Liver (tissue), 9 donors: ENCODE measurements around the gene NUP35. TPM values are rescaled to one million over a fixed set of nuclear protein-coding genes. Genes with fewer than 3 reads are reported as not detected.

Experiments
- DNase-seq: peaks from one replicate; pipeline ENCODE4 v3.0.0-alpha.2; 2017; ENCODE audit warnings: low spot score
- H3K27ac ChIP-seq, 2 donors: one replicate each; pipeline ENCODE4 v1.7.0; 2013; ENCODE audit warnings: inconsistent platforms in 2 of 2, low read length in 2 of 2, control low read depth in 1 of 2, low read depth in 1 of 2, mild to moderate bottlenecking in 1 of 2
- H3K27me3 ChIP-seq, 4 donors: one replicate each; pipeline versions ENCODE4 v1.6.1 to v1.7.0; 2013; ENCODE audit warnings: low read length in 3 of 4, inconsistent platforms in 1 of 4, mild to moderate bottlenecking in 1 of 4, moderate library complexity in 1 of 4; ENCODE audit not compliant: control insufficient read depth in 4 of 4, insufficient read depth in 4 of 4
- H3K36me3 ChIP-seq, 4 donors: one replicate each; pipeline versions ENCODE4 v1.6.1 to v1.7.0; 2013; ENCODE audit warnings: low read length in 3 of 4, mild to moderate bottlenecking in 3 of 4, low read depth in 1 of 4, moderate library complexity in 1 of 4; ENCODE audit not compliant: control insufficient read depth in 4 of 4, insufficient read depth in 3 of 4
- H3K4me1 ChIP-seq, 4 donors: one replicate each; pipeline versions ENCODE4 v1.6.1 to v1.7.0; 2013; ENCODE audit warnings: low read length in 3 of 4, mild to moderate bottlenecking in 3 of 4, moderate library complexity in 1 of 4; ENCODE audit not compliant: control insufficient read depth in 4 of 4, insufficient read depth in 4 of 4
- H3K4me3 ChIP-seq, 3 donors: one replicate each; pipeline versions ENCODE4 v1.6.1 to v1.7.0; 2013; ENCODE audit warnings: low read length in 3 of 3, control low read depth in 1 of 3, low read depth in 1 of 3, mild to moderate bottlenecking in 1 of 3
- H3K9ac ChIP-seq, 2 donors: one replicate each; pipeline ENCODE4 v1.7.0; 2013; ENCODE audit warnings: low read length in 2 of 2, mild to moderate bottlenecking in 2 of 2, moderate library complexity in 2 of 2, control low read depth in 1 of 2, low read depth in 1 of 2
- H3K9me3 ChIP-seq, 4 donors: one replicate each; pipeline versions ENCODE4 v1.6.1 to v1.7.0; 2013; ENCODE audit warnings: low read length in 3 of 4; ENCODE audit not compliant: control insufficient read depth in 4 of 4
- ATF3 ChIP-seq: IDR thresholded peaks from 2 replicates; pipeline ENCODE4 v1.6.1; 2016; ENCODE audit warnings: antibody characterized with exemption
- CTCF ChIP-seq: fragments of 150-350 bp; IDR thresholded peaks from 2 replicates; pipeline ENCODE4 v1.5.1; 2017; ENCODE audit warnings: improper control_type of control experiment, low read depth, low read length; ENCODE audit not compliant: missing input control
- EGR1 ChIP-seq, 2 donors: IDR thresholded peaks; 2 replicates each; pipeline ENCODE4 v1.6.1; 2016 to 2018; ENCODE audit warnings: antibody characterized with exemption in 2 of 2, low read depth in 2 of 2
- FOXA1 ChIP-seq: IDR thresholded peaks from 2 replicates; pipeline ENCODE4 v1.6.1; 2016; ENCODE audit warnings: antibody characterized with exemption
- FOXA2 ChIP-seq: IDR thresholded peaks from 2 replicates; pipeline ENCODE4 v1.6.1; 2016; ENCODE audit warnings: antibody characterized with exemption
- GABPA ChIP-seq, 2 donors: IDR thresholded peaks in 1 of 2; conservative IDR thresholded peaks in 1 of 2; 2 replicates each; pipeline ENCODE4 v1.6.1; 2016; ENCODE audit warnings: antibody characterized with exemption in 2 of 2, mild to moderate bottlenecking in 1 of 2, moderate library complexity in 1 of 2
- HNF4A ChIP-seq, 2 donors: conservative IDR thresholded peaks; 2 replicates each; pipeline ENCODE4 v1.6.1; 2016; ENCODE audit warnings: antibody characterized with exemption in 2 of 2, mild to moderate bottlenecking in 2 of 2
- HNF4G ChIP-seq: IDR thresholded peaks from 2 replicates; pipeline ENCODE4 v1.6.1; 2016; ENCODE audit warnings: antibody characterized with exemption
- JUND ChIP-seq, 2 donors: IDR thresholded peaks; 2 replicates each; pipeline ENCODE4 v1.6.1; 2016; ENCODE audit warnings: antibody characterized with exemption in 2 of 2
- MAX ChIP-seq: IDR thresholded peaks from 2 replicates; pipeline ENCODE4 v1.6.1; 2016; ENCODE audit warnings: antibody characterized with exemption
- NR2F2 ChIP-seq: IDR thresholded peaks from 2 replicates; pipeline ENCODE4 v1.6.1; 2016; ENCODE audit warnings: antibody characterized with exemption
- RAD21 ChIP-seq, 2 donors: IDR thresholded peaks; 2 replicates each; pipeline ENCODE4 v1.6.1; 2016; ENCODE audit warnings: antibody characterized with exemption in 2 of 2, mild to moderate bottlenecking in 2 of 2
- REST ChIP-seq: IDR thresholded peaks from 2 replicates; pipeline ENCODE4 v1.6.1; 2016; ENCODE audit warnings: antibody characterized with exemption, mild to moderate bottlenecking
- RXRA ChIP-seq, 2 donors: IDR thresholded peaks; 2 replicates each; pipeline ENCODE4 v1.6.1; 2017 to 2018; ENCODE audit warnings: antibody characterized with exemption in 2 of 2, mild to moderate bottlenecking in 1 of 2
- SP1 ChIP-seq: IDR thresholded peaks from 2 replicates; pipeline ENCODE4 v1.6.1; 2018; ENCODE audit warnings: antibody characterized with exemption, mild to moderate bottlenecking
- TAF1 ChIP-seq: conservative IDR thresholded peaks from 2 replicates; pipeline ENCODE4 v1.6.1; 2016; ENCODE audit warnings: antibody characterized with exemption, mild to moderate bottlenecking
- YY1 ChIP-seq: IDR thresholded peaks from 2 replicates; pipeline ENCODE4 v1.6.1; 2016; ENCODE audit warnings: antibody characterized with exemption, mild to moderate bottlenecking
- ZBTB33 ChIP-seq: IDR thresholded peaks from 2 replicates; pipeline ENCODE4 v1.6.1; 2016; ENCODE audit warnings: antibody characterized with exemption
- WGBS: extraction: QIAGEN DNeasy Blood & Tissue Kit; methylation state at CpG from one replicate; pipeline ENCODE4 v1.1.7; 2013; 5-methylcytosine and 5-hydroxymethylcytosine counted together
- polyA plus RNA-seq, 2 donors: library from polyadenylated mRNA; stranded (reverse) in 1 of 2; unstranded in 1 of 2; fragments of 200-250 nt in 1 of 2; fragments of >200 nt in 1 of 2; fragmentation: Nextera tagmentation in 1 of 2; extraction: Ambion mirVana in 1 of 2; gene quantifications; one replicate each; pipeline versions ENCODE4 v1.2.1 to v1.2.3, GENCODE V29; 2013 to 2015
- total RNA-seq, 2 donors: library from RNA; depleted of rRNA; stranded (reverse); fragments of >200 nt; gene quantifications; one replicate each; pipeline ENCODE4 v1.2.3, GENCODE V29; 2014
- donor health status: healthy.
- donor health status: healthy.
- donor health status: healthy.
- donor health status: healthy.
- donor health status: healthy.

NUP35 gene
- total and polyA plus RNA-seq, 4 donors = 6.8 to 15.0 (median 10.8) TPM

- Histone ChIP-seq H3K9ac (no peak overlapping the region), H3K4me3 (no peak overlapping the region), H3K4me1 (no peaks in the 10 kb centered on the region), H3K36me3 (peaks cover 1 to 6% (median 3%) of the 10 kb centered on the region in 4 donors), H3K27me3 (no peaks in the 10 kb centered on the region), H3K9me3 (no peaks in the 10 kb centered on the region), H3K27ac (no peak overlapping the region)
- DNase-seq = no peak
- WGBS = 97% methylated on average over 2 of the region's 2 CpGs
- TF ChIP-seq MAX (no peak), CTCF (no peak), GABPA (IDR thresholded peaks at IDR 0.05 in 1 of 2, conservative IDR thresholded peaks at IDR 0.05 in 1 of 2) (no peak), NR2F2 (no peak), FOXA1 (no peak), TAF1 (no peak), YY1 (no peak), ZBTB33 (no peak)
Observed at GRCh38 chr2:183193904-183194303, 69.7 kb downstream of the NUP35 start.

- H3K36me3 ChIP-seq = peaks cover 0 to 3% (median 2%) of the 10 kb centered on the region in 4 donors
- no peak overlapping the region for H3K4me3 ChIP-seq
- no peak for DNase-seq
- H3K9me3 ChIP-seq = no peaks in the 10 kb centered on the region
- 92% methylated on average over 1 of the region's 1 CpG for WGBS
- no peaks in the 10 kb centered on the region for H3K27me3 ChIP-seq
- no peaks in the 10 kb centered on the region for H3K4me1 ChIP-seq
- H3K27ac ChIP-seq = no peak overlapping the region
- TF ChIP-seq RAD21 (IDR thresholded peaks at IDR 0.05) = no peak
- TF ChIP-seq FOXA1 = no peak
- no peak for TF ChIP-seq NR2F2
- TF ChIP-seq SP1 = no peak
- TF ChIP-seq GABPA (IDR thresholded peaks at IDR 0.05 in 1 of 2, conservative IDR thresholded peaks at IDR 0.05 in 1 of 2) = no peak
- no peak for TF ChIP-seq MAX
- TF ChIP-seq ATF3 = no peak
- no peak for TF ChIP-seq FOXA2
- no peak for TF ChIP-seq TAF1
- TF ChIP-seq EGR1 (IDR thresholded peaks at IDR 0.05; ENCODE audit: low read depth in 2 of 2) = no peak
- no peak for TF ChIP-seq YY1
- no peak for TF ChIP-seq JUND (IDR thresholded peaks at IDR 0.05)
- TF ChIP-seq ZBTB33 = no peak
- no peak for TF ChIP-seq HNF4G
- no peak for TF ChIP-seq RXRA (IDR thresholded peaks at IDR 0.05)
- no peak for TF ChIP-seq HNF4A (conservative IDR thresholded peaks at IDR 0.05)
- TF ChIP-seq REST = no peak
- H3K9ac ChIP-seq = no peak overlapping the region
Observed at GRCh38 chr2:183195397-183195796, 71.2 kb downstream of the NUP35 start.
